Smooth muscle cell (in vitro differentiated cells): ENCODE measurements around the gene ARL4A. TPM values are rescaled to one million over a fixed set of nuclear protein-coding genes. Genes with fewer than 3 reads are reported as not detected.

Experiments used
- DNase-seq: peaks from one replicate; lab custom pipeline; 2025; ENCODE audit not compliant: unreplicated experiment; lab: John Stamatoyannopoulos, UW
- H2AFZ ChIP-seq: fragments of 200-600 bp; sonication (generic); 2 replicates; pipeline ENCODE4 v1.6.0; 2016; ENCODE audit warnings: antibody characterized with exemption, low read depth, mild to moderate bottlenecking
- H3F3A ChIP-seq: fragments of 200-600 bp; sonication (generic); 2 replicates; pipeline ENCODE4 v1.6.0; 2017; ENCODE audit warnings: antibody characterized with exemption, low read depth
- H3K27ac ChIP-seq: fragments of 200-600 bp; sonication (generic); 2 replicates; pipeline ENCODE4 v1.5.1; 2016; ENCODE audit warnings: low read depth, mild to moderate bottlenecking
- H3K27me3 ChIP-seq: fragments of 200-600 bp; sonication (generic); 2 replicates; pipeline ENCODE4 v1.6.1; 2016; ENCODE audit warnings: low read depth, mild to moderate bottlenecking
- H3K36me3 ChIP-seq: fragments of 200-600 bp; sonication (generic); 2 replicates; pipeline ENCODE4 v1.5.1; 2016; ENCODE audit warnings: low read depth
- H3K4me1 ChIP-seq: fragments of 200-600 bp; sonication (generic); 2 replicates; pipeline ENCODE4 v1.5.1; 2016; ENCODE audit warnings: low read depth
- H3K4me2 ChIP-seq: fragments of 200-600 bp; sonication (generic); 2 replicates; pipeline ENCODE4 v1.6.0; 2016; ENCODE audit warnings: mild to moderate bottlenecking
- H3K4me3 ChIP-seq: fragments of 200-600 bp; sonication (generic); 2 replicates; pipeline ENCODE4 v1.5.1; 2016; ENCODE audit warnings: mild to moderate bottlenecking
- H3K79me2 ChIP-seq: fragments of 200-600 bp; sonication (generic); 2 replicates; pipeline ENCODE4 v1.6.0; 2016; ENCODE audit warnings: low read depth, mild to moderate bottlenecking
- H3K9ac ChIP-seq: fragments of 200-600 bp; sonication (generic); 2 replicates; pipeline ENCODE4 v1.6.0; 2016; ENCODE audit warnings: low read depth
- H3K9me3 ChIP-seq: fragments of 200-600 bp; sonication (generic); replicated peaks from 2 replicates; pipeline ENCODE4 v1.5.1; 2016; ENCODE audit warnings: low read depth
- H4K20me1 ChIP-seq: fragments of 200-600 bp; sonication (generic); 2 replicates; pipeline ENCODE4 v1.6.0; 2016; ENCODE audit warnings: low read depth
- CTCF ChIP-seq: fragments of 200-600 bp; sonication (generic); IDR thresholded peaks from 2 replicates; pipeline ENCODE4 v1.5.1; 2017; ENCODE audit warnings: borderline replicate concordance, mild to moderate bottlenecking, antibody characterized with exemption; ENCODE audit not compliant: insufficient read depth, poor library complexity, severe bottlenecking
- WGBS: methylation state at CpG from one replicate; pipeline ENCODE4 v1.1.7; 2016; ENCODE audit warnings: low lambda C conversion rate; 5-methylcytosine and 5-hydroxymethylcytosine counted together
- polyA plus RNA-seq: library from polyadenylated mRNA; unstranded; fragments of >200 nt; fragmentation: Nextera tagmentation; extraction: Ambion mirVana; gene quantifications from 2 replicates; pipeline ENCODE4 v1.2.1, GENCODE V29; 2016
- total RNA-seq: library from RNA; depleted of rRNA; stranded (reverse); fragments of >200 nt; gene quantifications from 2 replicates; pipeline ENCODE4 v1.2.3, GENCODE V29; 2014

ARL4A gene
- total and polyA plus RNA-seq, 2 experiments from 2014 or later = 86.6 to 113 TPM

DNA sequence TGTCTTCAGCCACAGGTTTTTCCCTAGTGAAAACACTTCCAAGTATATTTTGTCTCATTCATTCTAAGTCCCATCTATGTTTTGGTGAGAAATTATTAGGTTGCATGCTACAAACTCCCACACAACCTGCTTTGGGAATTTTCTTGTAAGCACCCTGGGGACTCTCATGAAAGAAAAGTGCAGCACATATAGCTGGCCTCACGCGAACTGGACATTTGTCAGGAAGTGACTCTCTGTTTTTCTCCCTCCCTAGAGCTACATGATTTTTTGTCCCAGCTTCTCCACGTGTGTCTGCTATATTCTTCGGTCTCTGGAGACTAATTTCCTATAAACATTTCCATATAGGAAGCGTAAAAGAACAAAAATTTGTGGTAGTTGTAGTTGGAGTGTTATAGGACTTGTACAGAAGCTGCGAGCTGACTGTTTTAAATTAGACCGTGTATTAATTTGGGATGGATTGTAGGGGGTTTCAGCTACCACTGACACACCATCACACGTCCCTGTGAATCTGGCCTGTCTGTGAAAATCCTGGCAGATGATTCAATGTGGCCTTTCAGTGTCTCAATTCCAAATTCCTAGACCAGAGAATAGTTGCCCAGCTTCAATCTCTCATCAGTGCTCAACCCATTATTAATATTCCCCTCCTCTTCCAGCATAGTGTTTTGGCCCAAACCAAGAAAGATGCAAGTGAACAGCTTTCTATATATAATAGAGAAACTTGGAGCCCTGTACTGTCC is 40.2 kb downstream of the ARL4A start:
- no peaks in the 10 kb centered on the region for H3K27me3 ChIP-seq
- peaks cover 11% of the 10 kb centered on the region for H3F3A ChIP-seq
- H3K9me3 ChIP-seq = no peaks in the 10 kb centered on the region
- DNase-seq = no peak
- peak overlapping the region; percentile 42 for H3K9ac ChIP-seq
- no peaks in the 10 kb centered on the region for H3K36me3 ChIP-seq
- H4K20me1 ChIP-seq = no peaks in the 10 kb centered on the region
- 31% methylated on average over 8 of the region's 8 CpGs for WGBS
- no peaks in the 10 kb centered on the region for H3K79me2 ChIP-seq
- peak overlapping the region; percentile 66 for H3K4me2 ChIP-seq
- H3K4me3 ChIP-seq = no peak overlapping the region
- H2AFZ ChIP-seq = peak overlapping the region; percentile 82
- H3K4me1 ChIP-seq = peaks cover 24% of the 10 kb centered on the region
- peak overlapping the region; percentile 82 for H3K27ac ChIP-seq
- TF ChIP-seq CTCF = no peak

GRCh38 chr7:12728192-12728538 is 40.7 kb downstream of the ARL4A start:
- DNase-seq = no peak
- WGBS = 48% methylated on average over 2 of the region's 2 CpGs
- peak overlapping the region; percentile 82 for H3K27ac ChIP-seq

GRCh38 chr7:12729112-12729511 is 41.7 kb downstream of the ARL4A start:
- peaks cover 21% of the 10 kb centered on the region for H3K4me1 ChIP-seq
- H3K4me2 ChIP-seq = no peak overlapping the region
- H3K4me3 ChIP-seq = no peak overlapping the region
- H3K9me3 ChIP-seq = no peaks in the 10 kb centered on the region
- no peak for DNase-seq
- peaks cover 11% of the 10 kb centered on the region for H3F3A ChIP-seq
- no peaks in the 10 kb centered on the region for H4K20me1 ChIP-seq
- no peaks in the 10 kb centered on the region for H3K79me2 ChIP-seq
- WGBS = 50% methylated on average over 7 of the region's 7 CpGs
- H3K36me3 ChIP-seq = no peaks in the 10 kb centered on the region
- no peaks in the 10 kb centered on the region for H3K27me3 ChIP-seq
- peak overlapping the region; percentile 69 for H2AFZ ChIP-seq
- TF ChIP-seq CTCF = no peak
- peak overlapping the region; percentile 82 for H3K27ac ChIP-seq
- H3K9ac ChIP-seq = no peak overlapping the region

More at GRCh38 chr7:12728192-12728538, 40.7 kb downstream of the ARL4A start:
- peaks cover 21% of the 10 kb centered on the region for H3K4me1 ChIP-seq
- H4K20me1 ChIP-seq = no peaks in the 10 kb centered on the region
- no peak overlapping the region for H3K9ac ChIP-seq
- peaks cover 11% of the 10 kb centered on the region for H3F3A ChIP-seq
- no peak overlapping the region for H3K4me3 ChIP-seq
- peak overlapping the region; percentile 82 for H2AFZ ChIP-seq
- peak overlapping the region; percentile 66 for H3K4me2 ChIP-seq
- no peaks in the 10 kb centered on the region for H3K27me3 ChIP-seq
- H3K79me2 ChIP-seq = no peaks in the 10 kb centered on the region
- no peaks in the 10 kb centered on the region for H3K36me3 ChIP-seq
- TF ChIP-seq CTCF = no peak
- no peaks in the 10 kb centered on the region for H3K9me3 ChIP-seq

- H3K4me2 ChIP-seq = no peak overlapping the region
- H3K27ac ChIP-seq = no peak overlapping the region
- no peak overlapping the region for H3K9ac ChIP-seq
- DNase-seq = no peak
- H3K4me3 ChIP-seq = no peak overlapping the region
- H3K9me3 ChIP-seq = no peaks in the 10 kb centered on the region
- no peak for TF ChIP-seq CTCF
- peaks cover 21% of the 10 kb centered on the region for H3K4me1 ChIP-seq
- no peaks in the 10 kb centered on the region for H3K79me2 ChIP-seq
- H2AFZ ChIP-seq = no peak overlapping the region
- H4K20me1 ChIP-seq = no peaks in the 10 kb centered on the region
- no peaks in the 10 kb centered on the region for H3K27me3 ChIP-seq
- H3K36me3 ChIP-seq = no peaks in the 10 kb centered on the region
- 31% methylated on average over 2 of the region's 2 CpGs for whole genome bisulfite sequencing
- H3F3A ChIP-seq = peaks cover 11% of the 10 kb centered on the region
Observed at GRCh38 chr7:12730523-12730922, 43.1 kb downstream of the ARL4A start.
